Measurements from ENCODE around the gene FAM114A1. TPM values are rescaled to one million over a fixed set of nuclear protein-coding genes. Genes with fewer than 3 reads are reported as not detected.

Gene FAM114A1
- total RNA-seq, 1 donor from 2014 or later = 19.5 TPM

DNA sequence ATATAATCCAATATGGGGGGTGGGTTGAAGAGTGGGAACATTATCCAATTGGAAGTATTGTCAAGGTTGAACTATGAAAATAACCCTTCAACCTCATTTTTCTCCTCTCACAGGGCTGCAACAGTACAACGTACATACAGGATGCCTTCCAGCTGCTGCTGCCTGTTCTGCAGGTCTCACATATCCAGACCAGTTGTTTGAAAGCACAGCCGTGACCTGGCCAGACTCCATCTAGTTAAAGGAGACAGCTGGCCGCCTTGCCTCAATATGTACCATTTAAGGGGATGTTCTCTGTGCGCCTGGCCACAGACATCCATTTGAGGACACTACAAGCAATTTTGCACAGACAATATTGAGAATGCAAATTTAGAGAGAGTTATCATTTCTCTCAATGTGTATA is 75.7 kb downstream of the FAM114A1 start:
- H3K4me3 ChIP-seq = no peak overlapping the region
- H3K9me3 ChIP-seq (replicated peaks) = no peaks in the 10 kb centered on the region
- peaks cover 59% of the 10 kb centered on the region for H3K36me3 ChIP-seq
- H3K4me1 ChIP-seq = peaks cover 12% of the 10 kb centered on the region
- no peak overlapping the region for H3K27ac ChIP-seq (replicated peaks)
- peak; percentile 63 for DNase-seq
- H3K27me3 ChIP-seq (ENCODE audit: low read depth) = no peaks in the 10 kb centered on the region
- intact Hi-C loops (cut with micrococcal nuclease) = no loop called here
- TF ChIP-seq, protein P1, sequence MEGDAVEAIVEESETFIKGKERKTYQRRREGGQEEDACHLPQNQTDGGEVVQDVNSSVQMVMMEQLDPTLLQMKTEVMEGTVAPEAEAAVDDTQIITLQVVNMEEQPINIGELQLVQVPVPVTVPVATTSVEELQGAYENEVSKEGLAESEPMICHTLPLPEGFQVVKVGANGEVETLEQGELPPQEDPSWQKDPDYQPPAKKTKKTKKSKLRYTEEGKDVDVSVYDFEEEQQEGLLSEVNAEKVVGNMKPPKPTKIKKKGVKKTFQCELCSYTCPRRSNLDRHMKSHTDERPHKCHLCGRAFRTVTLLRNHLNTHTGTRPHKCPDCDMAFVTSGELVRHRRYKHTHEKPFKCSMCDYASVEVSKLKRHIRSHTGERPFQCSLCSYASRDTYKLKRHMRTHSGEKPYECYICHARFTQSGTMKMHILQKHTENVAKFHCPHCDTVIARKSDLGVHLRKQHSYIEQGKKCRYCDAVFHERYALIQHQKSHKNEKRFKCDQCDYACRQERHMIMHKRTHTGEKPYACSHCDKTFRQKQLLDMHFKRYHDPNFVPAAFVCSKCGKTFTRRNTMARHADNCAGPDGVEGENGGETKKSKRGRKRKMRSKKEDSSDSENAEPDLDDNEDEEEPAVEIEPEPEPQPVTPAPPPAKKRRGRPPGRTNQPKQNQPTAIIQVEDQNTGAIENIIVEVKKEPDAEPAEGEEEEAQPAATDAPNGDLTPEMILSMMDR (IDR thresholded peaks at IDR 0.05; ENCODE audit: borderline replicate concordance) = no peak

DNA sequence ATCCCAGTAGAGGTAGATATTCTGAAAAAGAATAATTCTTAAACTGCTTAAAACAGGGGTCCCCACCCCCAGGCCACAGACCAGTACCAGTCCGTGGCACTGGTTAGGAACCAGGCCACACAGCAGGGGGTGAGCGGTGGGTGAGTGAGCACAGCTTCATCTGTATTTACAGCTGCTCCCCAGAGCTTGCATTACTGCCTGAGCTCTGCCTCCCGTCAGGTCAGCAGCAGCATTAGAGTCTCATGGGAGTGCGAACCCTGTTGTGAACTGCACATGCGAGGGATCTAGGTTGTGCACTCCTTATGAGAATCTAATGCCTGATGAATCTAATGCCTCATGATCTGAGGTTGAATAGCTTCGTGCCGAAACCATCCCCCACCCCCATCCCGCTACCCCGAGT is 76.8 kb downstream of the FAM114A1 start:
- H3K9me3 ChIP-seq (replicated peaks) = no peaks in the 10 kb centered on the region
- H3K36me3 ChIP-seq = peaks cover 49% of the 10 kb centered on the region
- no peaks in the 10 kb centered on the region for H3K27me3 ChIP-seq (ENCODE audit: low read depth)
- no peak overlapping the region for H3K27ac ChIP-seq (replicated peaks)
- no peak overlapping the region for H3K4me3 ChIP-seq
- H3K4me1 ChIP-seq = peaks cover 15% of the 10 kb centered on the region
- intact Hi-C loops (cut with micrococcal nuclease) = no loop called here
- no peak for DNase-seq
- TF ChIP-seq, protein P1 (IDR thresholded peaks at IDR 0.05; ENCODE audit: borderline replicate concordance) = no peak

DNA sequence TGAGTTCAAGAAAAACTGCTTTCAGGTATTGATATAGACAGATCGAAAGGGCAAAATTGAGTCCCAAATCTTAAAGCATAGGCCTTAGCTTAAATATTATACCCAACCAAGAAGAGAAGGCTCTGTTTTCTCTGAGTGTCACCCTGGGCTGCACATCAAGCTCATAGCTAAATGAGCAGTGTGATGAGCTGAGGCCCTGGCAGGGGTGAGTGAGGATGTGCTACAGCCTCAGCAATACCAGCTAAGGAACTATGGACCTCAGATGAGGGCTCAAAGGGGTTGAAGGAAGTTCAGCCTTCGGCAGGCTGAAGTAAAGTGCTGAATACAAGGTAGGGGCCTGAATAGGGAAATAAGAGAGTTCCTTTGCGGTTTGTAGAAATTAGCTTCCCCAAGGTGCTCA is 79.3 kb downstream of the FAM114A1 start:
- Histone ChIP-seq H3K9me3 (replicated peaks) (no peaks in the 10 kb centered on the region), H3K4me1 (peaks cover 7% of the 10 kb centered on the region), H3K36me3 (peaks cover 28% of the 10 kb centered on the region), H3K27ac (replicated peaks) (no peak overlapping the region), H3K4me3 (no peak overlapping the region), H3K27me3 (ENCODE audit: low read depth) (no peaks in the 10 kb centered on the region)
- TF ChIP-seq, protein P1 (IDR thresholded peaks at IDR 0.05; ENCODE audit: borderline replicate concordance) = no peak
- no peak for DNase-seq
- intact Hi-C loops (cut with micrococcal nuclease) = no loop called here

DNA sequence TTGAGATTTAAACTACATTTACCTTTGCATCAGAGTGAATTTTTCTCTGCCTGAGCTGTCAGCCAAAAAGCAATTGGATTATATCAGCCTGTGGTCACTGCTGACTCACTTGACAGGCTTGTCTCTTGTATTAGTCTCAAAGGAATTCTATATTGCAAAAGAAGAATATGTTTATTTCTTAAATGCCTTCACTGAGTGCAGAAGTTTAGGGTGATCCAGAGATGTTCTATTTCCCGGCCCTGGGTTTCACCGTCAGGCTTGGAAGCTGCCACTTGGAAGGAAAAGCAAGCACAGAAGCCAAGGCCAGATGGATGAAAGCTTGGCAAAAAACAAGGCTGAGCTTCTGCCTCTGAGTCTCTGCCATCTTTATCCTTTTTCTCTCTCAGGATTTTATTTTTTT is 80.9 kb downstream of the FAM114A1 start:
- TF ChIP-seq, protein P1 (IDR thresholded peaks at IDR 0.05; ENCODE audit: borderline replicate concordance) = no peak
- Histone ChIP-seq H3K27me3 (ENCODE audit: low read depth) (no peaks in the 10 kb centered on the region), H3K27ac (replicated peaks) (peak overlapping the region; percentile 27), H3K4me3 (no peak overlapping the region), H3K36me3 (peaks cover 20% of the 10 kb centered on the region), H3K4me1 (peaks cover 6% of the 10 kb centered on the region), H3K9me3 (replicated peaks) (no peaks in the 10 kb centered on the region)
- DNase-seq = no peak
- intact Hi-C loops (cut with micrococcal nuclease) = no loop called here

DNA sequence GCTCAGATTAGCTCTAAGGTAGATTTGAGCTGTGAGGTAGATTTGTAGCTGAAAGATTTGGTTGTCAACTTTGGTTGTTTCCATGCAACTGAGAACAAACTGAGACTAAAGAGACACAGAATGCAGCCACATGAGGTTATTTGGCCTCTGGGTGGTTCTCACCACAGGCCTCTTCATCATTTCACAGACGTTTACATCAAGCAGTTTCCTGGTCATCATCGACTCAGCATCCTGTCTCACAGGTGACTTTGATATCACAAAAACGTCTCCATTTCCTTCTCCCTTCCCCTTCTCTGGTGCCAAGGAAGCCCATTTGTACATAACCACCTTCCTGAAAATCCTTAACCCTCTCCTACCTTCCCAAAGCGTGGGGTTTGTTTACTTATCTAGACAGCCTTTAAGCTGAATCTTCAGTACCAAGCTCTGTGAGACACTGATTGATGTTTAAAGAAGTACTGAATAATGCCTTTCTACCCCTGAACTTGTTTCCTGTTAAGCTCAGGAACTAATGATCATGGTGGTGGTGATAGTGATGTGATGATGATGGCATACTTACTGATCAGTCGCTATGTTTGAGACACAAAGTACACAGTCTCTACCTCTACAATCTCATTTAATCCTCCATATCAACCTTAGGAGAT is 81.9 kb downstream of the FAM114A1 start:
- Histone ChIP-seq H3K36me3 (peaks cover 10% of the 10 kb centered on the region), H3K27me3 (ENCODE audit: low read depth) (peaks cover 5% of the 10 kb centered on the region), H3K4me3 (no peak overlapping the region), H3K4me1 (peaks cover 6% of the 10 kb centered on the region), H3K27ac (replicated peaks) (no peak overlapping the region), H3K9me3 (replicated peaks) (no peaks in the 10 kb centered on the region)
- intact Hi-C loops (cut with micrococcal nuclease) = no loop called here
- TF ChIP-seq, protein P1 (IDR thresholded peaks at IDR 0.05; ENCODE audit: borderline replicate concordance) = no peak
- no peak for DNase-seq

Measured in left ventricle myocardium inferior (tissue), 1 donor.